Stomach (tissue), 4 donors: ENCODE measurements around the gene TMEM132D.

ENCODE experiments used
- EP300 ChIP-seq: sonication (generic); formaldehyde crosslinking; IDR thresholded peaks from one replicate; pipeline ENCODE4 v1.6.1; 2017; ENCODE audit warnings: antibody characterized with exemption
- POLR2A ChIP-seq, 4 donors: fragments of 450-650 bp; IDR thresholded peaks; one replicate each; pipeline ENCODE4 v1.6.1; 2016; ENCODE audit warnings: antibody characterized with exemption in 4 of 4, control low read depth in 2 of 4, mild to moderate bottlenecking in 1 of 4, moderate library complexity in 1 of 4
- POLR2AphosphoS5 ChIP-seq, 3 donors: sonication (generic); formaldehyde crosslinking; IDR thresholded peaks; one replicate each; pipeline ENCODE4 v1.6.1; 2016; ENCODE audit warnings: antibody characterized with exemption in 3 of 3
- TF ChIP-seq, protein P1 (sequence below), 7 experiments: fragments of 450-650 bp in 4 of 7; fragments of 200-600 bp in 3 of 7; sonication (generic) in 3 of 7; IDR thresholded peaks; one replicate each; pipeline ENCODE4 v1.5.1; 2016 to 2019; ENCODE audit warnings: antibody characterized with exemption in 7 of 7, control low read depth in 2 of 7, mild to moderate bottlenecking in 1 of 7

DNA sequence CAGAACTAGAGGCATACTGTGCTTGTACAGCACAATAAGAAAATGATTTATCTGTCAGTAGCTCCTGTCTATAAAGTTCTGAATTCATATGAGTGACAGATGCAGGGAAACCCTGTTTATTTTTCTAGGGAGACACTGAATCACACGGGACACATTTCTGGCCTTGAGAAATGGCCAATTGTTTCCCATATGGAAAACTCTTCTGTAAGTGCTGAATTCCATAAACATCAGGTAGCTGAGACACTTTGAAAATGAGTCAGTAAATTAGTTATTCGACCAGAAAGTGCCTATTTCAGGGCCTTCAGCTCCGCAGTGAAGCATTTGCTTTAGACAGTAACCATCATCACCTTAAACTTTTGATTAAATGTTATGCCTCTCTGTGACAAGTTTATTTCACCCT lies 184.4 kb downstream of the TMEM132D start:
- TF ChIP-seq, protein P1, sequence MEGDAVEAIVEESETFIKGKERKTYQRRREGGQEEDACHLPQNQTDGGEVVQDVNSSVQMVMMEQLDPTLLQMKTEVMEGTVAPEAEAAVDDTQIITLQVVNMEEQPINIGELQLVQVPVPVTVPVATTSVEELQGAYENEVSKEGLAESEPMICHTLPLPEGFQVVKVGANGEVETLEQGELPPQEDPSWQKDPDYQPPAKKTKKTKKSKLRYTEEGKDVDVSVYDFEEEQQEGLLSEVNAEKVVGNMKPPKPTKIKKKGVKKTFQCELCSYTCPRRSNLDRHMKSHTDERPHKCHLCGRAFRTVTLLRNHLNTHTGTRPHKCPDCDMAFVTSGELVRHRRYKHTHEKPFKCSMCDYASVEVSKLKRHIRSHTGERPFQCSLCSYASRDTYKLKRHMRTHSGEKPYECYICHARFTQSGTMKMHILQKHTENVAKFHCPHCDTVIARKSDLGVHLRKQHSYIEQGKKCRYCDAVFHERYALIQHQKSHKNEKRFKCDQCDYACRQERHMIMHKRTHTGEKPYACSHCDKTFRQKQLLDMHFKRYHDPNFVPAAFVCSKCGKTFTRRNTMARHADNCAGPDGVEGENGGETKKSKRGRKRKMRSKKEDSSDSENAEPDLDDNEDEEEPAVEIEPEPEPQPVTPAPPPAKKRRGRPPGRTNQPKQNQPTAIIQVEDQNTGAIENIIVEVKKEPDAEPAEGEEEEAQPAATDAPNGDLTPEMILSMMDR (IDR thresholded peaks at IDR 0.05) = no peak
- TF ChIP-seq POLR2AphosphoS5 (IDR thresholded peaks at IDR 0.05) (no peak), EP300 (no peak), POLR2A (IDR thresholded peaks at IDR 0.05) (no peak)
